MCF 10A (cell line): ENCODE data around the gene CLTA. TPM values are rescaled to one million over a fixed set of nuclear protein-coding genes. Genes with fewer than 3 reads are reported as not detected.
"Not testable (repeated sequence)": the region's sequence is repeated elsewhere in the genome, so short reads cannot be mapped to it uniquely, and the experiment has no call there.

Experiments used
- BruUV-seq: library from RNA; stranded (reverse); fragments of 400-500 nt; replicated peaks from 2 replicates; lab custom pipeline; 2021; lab: Mats Ljungman, UMichigan
- CTCF ChIA-PET: fragments of 300-600 bp; sonication (Branson Sonifier 250); formaldehyde crosslinking; extraction: SDS; loops from one replicate; lab custom pipeline; 2021; ENCODE audit warnings: antibody characterized with exemption, inconsistent platforms; lab: Yijun Ruan, JAX
- POLR2A ChIA-PET: fragments of 300-600, 350-650 bp; sonication (Branson Sonifier 250); formaldehyde crosslinking; extraction: SDS; loops from one replicate; lab custom pipeline; 2020; ENCODE audit warnings: antibody characterized with exemption, inconsistent platforms; lab: Yijun Ruan, JAX
- DNase-seq: peaks from one replicate; pipeline ENCODE4 v3.0.0-alpha.2; 2018; ENCODE audit not compliant: unreplicated experiment
- H3K27ac Mint-ChIP-seq: one replicate; pipeline ENCODE4 v1.8.0; 2022; ENCODE audit warnings: mild to moderate bottlenecking, low read depth, mixed read lengths; ENCODE audit not compliant: unreplicated experiment
- H3K27me3 Mint-ChIP-seq: one replicate; pipeline ENCODE4 v1.8.0; 2022; ENCODE audit warnings: mixed read lengths; ENCODE audit not compliant: insufficient read depth, unreplicated experiment
- H3K36me3 Mint-ChIP-seq: one replicate; pipeline ENCODE4 v1.8.0; 2022; ENCODE audit warnings: mild to moderate bottlenecking, moderate library complexity, mixed read lengths; ENCODE audit not compliant: insufficient read depth, unreplicated experiment
- H3K4me1 Mint-ChIP-seq: one replicate; pipeline ENCODE4 v1.8.0; 2022; ENCODE audit warnings: mixed read lengths; ENCODE audit not compliant: insufficient read depth, unreplicated experiment
- H3K4me3 Mint-ChIP-seq: one replicate; pipeline ENCODE4 v1.8.0; 2022; ENCODE audit warnings: mild to moderate bottlenecking, moderate library complexity, mixed read lengths; ENCODE audit not compliant: unreplicated experiment
- H3K9me3 Mint-ChIP-seq: one replicate; pipeline ENCODE4 v1.8.0; 2022; ENCODE audit warnings: mixed read lengths; ENCODE audit not compliant: unreplicated experiment
- intact Hi-C: fragments of 100-400 bp; cut with micrococcal nuclease; formaldehyde crosslinking; loops from 2 replicates; pipeline ENCODE4 v1.14.1; 2022
- total RNA-seq: library from RNA; stranded (reverse); gene quantifications from 2 replicates; pipeline ENCODE4 v1.2.3, GENCODE V29; 2022
- TF ChIP-seq, protein P1 (sequence below): fragments of 200-600 bp; IDR thresholded peaks from one replicate; pipeline ENCODE4 v1.8.0; 2022; ENCODE audit warnings: antibody characterized with exemption, mild to moderate bottlenecking; ENCODE audit not compliant: unreplicated experiment

The CLTA gene
- total RNA-seq, 1 experiment from 2014 or later = 189 TPM

DNA sequence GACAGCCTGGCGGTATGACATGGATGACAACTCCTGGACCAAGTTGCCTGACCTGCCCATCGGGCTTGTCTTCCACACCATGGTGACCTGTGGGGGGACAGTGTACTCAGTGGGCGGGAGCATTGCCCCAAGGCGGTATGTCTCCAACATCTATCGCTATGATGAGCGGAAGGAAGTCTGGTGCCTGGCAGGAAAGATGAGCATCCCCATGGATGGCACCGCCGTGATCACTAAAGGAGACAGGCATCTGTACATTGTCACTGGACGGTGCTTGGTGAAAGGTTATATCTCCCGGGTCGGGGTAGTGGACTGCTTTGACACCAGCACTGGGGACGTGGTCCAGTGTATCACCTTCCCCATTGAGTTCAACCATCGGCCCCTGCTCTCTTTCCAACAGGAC, 20.2 kb upstream of the CLTA start:
- TF ChIP-seq, protein P1, sequence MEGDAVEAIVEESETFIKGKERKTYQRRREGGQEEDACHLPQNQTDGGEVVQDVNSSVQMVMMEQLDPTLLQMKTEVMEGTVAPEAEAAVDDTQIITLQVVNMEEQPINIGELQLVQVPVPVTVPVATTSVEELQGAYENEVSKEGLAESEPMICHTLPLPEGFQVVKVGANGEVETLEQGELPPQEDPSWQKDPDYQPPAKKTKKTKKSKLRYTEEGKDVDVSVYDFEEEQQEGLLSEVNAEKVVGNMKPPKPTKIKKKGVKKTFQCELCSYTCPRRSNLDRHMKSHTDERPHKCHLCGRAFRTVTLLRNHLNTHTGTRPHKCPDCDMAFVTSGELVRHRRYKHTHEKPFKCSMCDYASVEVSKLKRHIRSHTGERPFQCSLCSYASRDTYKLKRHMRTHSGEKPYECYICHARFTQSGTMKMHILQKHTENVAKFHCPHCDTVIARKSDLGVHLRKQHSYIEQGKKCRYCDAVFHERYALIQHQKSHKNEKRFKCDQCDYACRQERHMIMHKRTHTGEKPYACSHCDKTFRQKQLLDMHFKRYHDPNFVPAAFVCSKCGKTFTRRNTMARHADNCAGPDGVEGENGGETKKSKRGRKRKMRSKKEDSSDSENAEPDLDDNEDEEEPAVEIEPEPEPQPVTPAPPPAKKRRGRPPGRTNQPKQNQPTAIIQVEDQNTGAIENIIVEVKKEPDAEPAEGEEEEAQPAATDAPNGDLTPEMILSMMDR = no peak
- ChIA-PET CTCF (interaction anchor here (1.5 to 9.4 kb wide), 2 partner anchors 20 to 67 kb away, joined by 6 to 106 read pairs; partner anchors contain the start of gene CLTA), POLR2A (interaction anchor here (0.7 kb wide), 1 partner anchor 113 kb away, joined by 4 read pairs; no protein-coding TSS in a partner anchor)
- Mint-ChIP-seq H3K36me3 (no peaks in the 10 kb centered on the region), H3K9me3 (no peaks in the 10 kb centered on the region), H3K4me1 (no peaks in the 10 kb centered on the region), H3K27me3 (no peaks in the 10 kb centered on the region), H3K4me3 (no peak overlapping the region), H3K27ac (no peak overlapping the region)
- no peak for DNase-seq
- BruUV-seq = no TSS peak
- intact Hi-C loops = no loop called here

DNA sequence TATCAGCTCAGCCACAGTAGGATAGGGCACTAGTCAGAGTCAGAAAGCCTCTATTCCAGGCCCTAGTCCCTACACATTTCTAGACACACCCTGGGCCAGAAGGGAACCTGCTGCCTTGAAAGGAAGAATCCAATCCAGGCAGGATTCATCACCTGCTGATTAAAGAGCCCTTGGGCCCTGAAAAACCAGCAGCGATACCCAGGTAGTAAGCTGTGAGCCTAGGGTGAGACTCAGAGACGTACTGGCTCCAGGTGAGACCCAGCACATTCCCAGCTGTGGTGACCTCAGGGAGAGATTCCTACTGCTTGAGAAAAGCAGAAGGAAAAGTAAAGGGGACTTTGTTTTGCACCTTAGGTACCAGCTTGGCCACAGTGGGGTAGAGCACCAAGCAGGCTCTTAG, 16.9 kb upstream of the CLTA start:
- intact Hi-C loops = no loop called here
- Mint-ChIP-seq H3K4me3 (no peak overlapping the region), H3K27me3 (no peaks in the 10 kb centered on the region), H3K36me3 (no peaks in the 10 kb centered on the region), H3K9me3 (no peaks in the 10 kb centered on the region), H3K4me1 (no peaks in the 10 kb centered on the region), H3K27ac (no peak overlapping the region)
- CTCF ChIA-PET = interaction anchor here (0.5 to 1.5 kb wide), 6 partner anchors 9 to 228 kb away, joined by 3 to 6 read pairs (median 4); no protein-coding TSS in a partner anchor
- BruUV-seq = no TSS peak
- POLR2A ChIA-PET = no interaction called here
- TF ChIP-seq, protein P1 = no peak
- no peak for DNase-seq

DNA sequence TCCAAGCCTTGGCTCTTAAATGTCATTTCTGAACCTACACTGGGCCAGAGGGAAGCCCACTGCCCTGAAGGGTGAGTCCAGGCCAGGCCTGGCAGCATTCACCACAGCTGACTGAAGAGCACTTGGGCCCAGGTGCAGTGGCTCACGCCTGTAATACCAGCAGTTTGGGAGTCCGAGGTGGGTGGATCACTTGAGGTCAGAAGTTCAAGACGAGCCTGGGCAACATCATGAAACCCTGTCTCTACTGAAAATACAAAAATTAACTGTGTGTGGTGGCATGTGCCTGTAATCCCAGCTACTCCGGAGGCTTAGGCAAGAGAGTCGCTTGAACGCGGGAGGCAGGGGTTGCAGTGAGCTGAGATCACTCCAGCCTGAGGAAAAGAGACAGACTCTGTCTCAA, 16.4 kb upstream of the CLTA start:
- DNase-seq = no peak
- Mint-ChIP-seq H3K27me3 (no peaks in the 10 kb centered on the region), H3K9me3 (no peaks in the 10 kb centered on the region), H3K27ac (no peak overlapping the region), H3K4me1 (no peaks in the 10 kb centered on the region), H3K36me3 (no peaks in the 10 kb centered on the region), H3K4me3 (no peak overlapping the region)
- intact Hi-C loops = no loop called here
- TF ChIP-seq, protein P1 = no peak
- ChIA-PET CTCF (interaction anchor here (0.5 to 2.9 kb wide), 5 partner anchors 7 to 229 kb away, joined by 3 to 8 read pairs (median 4); no protein-coding TSS in a partner anchor), POLR2A (no interaction called here)
- no TSS peak for BruUV-seq

DNA sequence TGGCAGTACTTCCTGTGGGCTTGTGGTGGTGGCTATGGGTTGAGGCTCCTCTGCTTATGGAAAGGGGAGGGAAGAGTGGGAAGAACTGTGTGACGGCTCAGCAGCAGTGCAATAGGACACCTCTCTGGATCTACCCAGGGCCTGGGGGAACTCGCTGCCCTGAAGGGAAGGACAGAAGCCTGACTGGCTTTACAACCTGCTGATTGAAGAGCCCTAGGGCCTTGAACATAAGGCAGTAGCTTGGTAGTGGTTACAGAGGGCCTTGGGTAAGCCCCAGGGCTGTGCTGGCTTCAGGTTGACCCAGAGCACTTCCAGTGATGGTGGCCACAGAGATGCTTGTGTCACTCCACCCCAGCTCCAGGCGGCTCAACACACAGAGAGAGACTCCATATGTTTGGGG, 16.0 kb upstream of the CLTA start:
- BruUV-seq = no TSS peak
- Mint-ChIP-seq H3K27ac (no peak overlapping the region), H3K4me3 (no peak overlapping the region), H3K27me3 (no peaks in the 10 kb centered on the region), H3K4me1 (no peaks in the 10 kb centered on the region), H3K36me3 (no peaks in the 10 kb centered on the region), H3K9me3 (no peaks in the 10 kb centered on the region)
- POLR2A ChIA-PET = interaction anchor here (1.2 kb wide), 1 partner anchor 132 kb away, joined by 5 read pairs; no protein-coding TSS in a partner anchor
- TF ChIP-seq, protein P1 = no peak
- CTCF ChIA-PET = interaction anchor here (0.6 to 2.9 kb wide), 3 partner anchors 8 to 171 kb away, joined by 3 to 8 read pairs (median 4); no protein-coding TSS in a partner anchor
- DNase-seq = no peak
- intact Hi-C loops = no loop called here

DNA sequence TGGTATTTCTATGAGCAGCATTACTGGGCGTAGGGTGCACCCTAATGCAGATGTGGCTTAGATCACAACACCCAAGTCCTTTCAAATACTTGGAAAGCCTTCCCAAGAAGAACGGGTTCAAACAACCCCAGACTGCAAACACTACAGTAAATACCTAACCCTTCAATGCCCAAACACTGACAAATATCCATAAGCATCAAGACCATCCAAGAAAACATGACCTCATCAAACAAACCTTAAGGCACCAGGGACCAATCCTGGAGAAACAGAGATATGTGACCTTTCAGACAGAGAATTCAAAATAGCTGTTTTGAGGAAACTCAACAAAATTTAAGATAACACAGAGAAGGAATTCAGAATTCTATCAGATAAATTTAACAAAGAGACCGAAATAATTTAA, 15.5 kb upstream of the CLTA start:
- H3K9me3 Mint-ChIP-seq, H3K36me3 Mint-ChIP-seq, H3K27ac Mint-ChIP-seq, DNase-seq, intact Hi-C loops, BruUV-seq, H3K4me3 Mint-ChIP-seq, H3K27me3 Mint-ChIP-seq, H3K4me1 Mint-ChIP-seq: not testable (repeated sequence)
- POLR2A ChIA-PET = interaction anchor here (1.2 kb wide), 1 partner anchor 132 kb away, joined by 5 read pairs; no protein-coding TSS in a partner anchor
- CTCF ChIA-PET = interaction anchor here (0.6 to 2.9 kb wide), 2 partner anchors 8 to 171 kb away, joined by 4 to 8 read pairs; no protein-coding TSS in a partner anchor

DNA sequence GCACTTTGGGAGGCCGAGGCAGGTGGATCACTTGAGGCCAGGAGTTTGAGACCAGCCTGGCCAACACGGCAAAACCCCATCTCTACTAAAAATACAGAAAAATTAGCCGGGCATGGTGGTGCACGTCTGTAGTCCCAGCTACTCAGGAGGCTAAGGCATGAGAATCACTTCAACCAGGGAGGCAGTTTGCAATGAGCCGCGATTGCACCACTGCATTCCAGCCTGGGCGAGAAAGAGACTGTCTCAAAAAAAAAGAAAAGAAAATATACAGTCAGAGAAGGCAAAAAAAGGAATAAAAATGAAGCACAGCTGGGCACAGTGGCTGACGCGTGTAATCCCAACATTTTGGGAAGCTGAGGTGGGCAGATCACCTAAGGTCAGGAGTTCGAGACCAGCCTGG, 14.2 kb upstream of the CLTA start:
- POLR2A ChIA-PET = interaction anchor here (0.7 kb wide), 1 partner anchor 496 kb away, joined by 3 read pairs; no protein-coding TSS in a partner anchor
- H3K36me3 Mint-ChIP-seq, intact Hi-C loops, BruUV-seq, H3K4me1 Mint-ChIP-seq, H3K9me3 Mint-ChIP-seq, H3K27ac Mint-ChIP-seq, DNase-seq, H3K27me3 Mint-ChIP-seq, H3K4me3 Mint-ChIP-seq: not testable (repeated sequence)
- CTCF ChIA-PET = interaction anchor here (1.3 to 2.9 kb wide), 2 partner anchors 10 to 14 kb away, joined by 5 to 8 read pairs; partner anchors contain the start of gene CLTA
